Neural crest cell (in vitro differentiated cells): Measurements from ENCODE around the gene RABGAP1L. TPM values are rescaled to one million over a fixed set of nuclear protein-coding genes. Genes with fewer than 3 reads are reported as not detected.

ENCODE experiments used
- DNase-seq: peaks from one replicate; pipeline ENCODE4 v3.0.0; 2021; ENCODE audit warnings: low read depth, mixed read lengths, low spot score
- H3K27ac Mint-ChIP-seq: one replicate; pipeline ENCODE4 v1.8.0; 2021; ENCODE audit warnings: mild to moderate bottlenecking, mixed read lengths; ENCODE audit not compliant: unreplicated experiment
- H3K27me3 Mint-ChIP-seq: 2 replicates; pipeline ENCODE4 v1.8.0; 2021; ENCODE audit warnings: low read depth, mild to moderate bottlenecking, mixed read lengths
- H3K36me3 Mint-ChIP-seq: 2 replicates; pipeline ENCODE4 v1.8.0; 2021; ENCODE audit warnings: low read depth, mild to moderate bottlenecking, mixed read lengths
- H3K4me1 Mint-ChIP-seq: 2 replicates; pipeline ENCODE4 v1.8.0; 2021; ENCODE audit warnings: mixed read lengths
- H3K4me3 Mint-ChIP-seq: one replicate; pipeline ENCODE4 v1.8.0; 2021; ENCODE audit warnings: mild to moderate bottlenecking, mixed read lengths
- H3K9me3 Mint-ChIP-seq: 2 replicates; pipeline ENCODE4 v1.8.0; 2021; ENCODE audit warnings: mixed read lengths
- total RNA-seq: library from RNA; stranded (reverse); gene quantifications from 2 replicates; pipeline ENCODE4 v1.2.1, GENCODE V29; 2021
- TF ChIP-seq, protein P1 (sequence below): fragments of 200-600 bp; sonication (generic); conservative IDR thresholded peaks from 2 replicates; pipeline ENCODE4 v1.5.0; 2021; ENCODE audit warnings: antibody characterized with exemption, mild to moderate bottlenecking

RABGAP1L gene
- total RNA-seq, 1 donor from 2014 or later = 25.6 TPM

DNA sequence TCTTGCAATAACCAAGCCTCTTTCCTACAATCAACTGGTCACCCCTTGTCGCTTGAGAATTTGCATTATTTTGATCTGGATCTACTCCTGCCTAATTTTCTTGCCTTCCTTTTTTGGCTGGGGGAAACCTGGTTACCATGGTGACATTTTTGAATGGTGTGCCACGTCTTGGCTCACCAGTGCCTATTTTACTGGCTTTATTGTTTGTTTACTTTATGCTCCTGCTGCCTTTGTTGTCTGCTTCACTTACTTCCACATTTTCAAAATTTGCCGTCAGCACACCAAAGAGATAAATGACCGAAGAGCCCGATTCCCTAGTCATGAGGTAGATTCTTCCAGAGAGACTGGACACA is 289.2 kb downstream of the RABGAP1L start:
- Mint-ChIP-seq H3K27ac (no peak overlapping the region), H3K4me3 (no peak overlapping the region), H3K36me3 (no peaks in the 10 kb centered on the region), H3K27me3 (no peaks in the 10 kb centered on the region), H3K4me1 (peaks cover 12% of the 10 kb centered on the region), H3K9me3 (no peaks in the 10 kb centered on the region)
- no peak for DNase-seq
- TF ChIP-seq, protein P1, sequence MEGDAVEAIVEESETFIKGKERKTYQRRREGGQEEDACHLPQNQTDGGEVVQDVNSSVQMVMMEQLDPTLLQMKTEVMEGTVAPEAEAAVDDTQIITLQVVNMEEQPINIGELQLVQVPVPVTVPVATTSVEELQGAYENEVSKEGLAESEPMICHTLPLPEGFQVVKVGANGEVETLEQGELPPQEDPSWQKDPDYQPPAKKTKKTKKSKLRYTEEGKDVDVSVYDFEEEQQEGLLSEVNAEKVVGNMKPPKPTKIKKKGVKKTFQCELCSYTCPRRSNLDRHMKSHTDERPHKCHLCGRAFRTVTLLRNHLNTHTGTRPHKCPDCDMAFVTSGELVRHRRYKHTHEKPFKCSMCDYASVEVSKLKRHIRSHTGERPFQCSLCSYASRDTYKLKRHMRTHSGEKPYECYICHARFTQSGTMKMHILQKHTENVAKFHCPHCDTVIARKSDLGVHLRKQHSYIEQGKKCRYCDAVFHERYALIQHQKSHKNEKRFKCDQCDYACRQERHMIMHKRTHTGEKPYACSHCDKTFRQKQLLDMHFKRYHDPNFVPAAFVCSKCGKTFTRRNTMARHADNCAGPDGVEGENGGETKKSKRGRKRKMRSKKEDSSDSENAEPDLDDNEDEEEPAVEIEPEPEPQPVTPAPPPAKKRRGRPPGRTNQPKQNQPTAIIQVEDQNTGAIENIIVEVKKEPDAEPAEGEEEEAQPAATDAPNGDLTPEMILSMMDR = no peak

GRCh38 chr1:174448974-174449373 is 289.7 kb downstream of the RABGAP1L start:
- TF ChIP-seq, protein P1 = no peak
- Mint-ChIP-seq H3K9me3 (no peaks in the 10 kb centered on the region), H3K4me1 (peaks cover 12% of the 10 kb centered on the region), H3K27me3 (no peaks in the 10 kb centered on the region), H3K4me3 (no peak overlapping the region), H3K36me3 (no peaks in the 10 kb centered on the region), H3K27ac (no peak overlapping the region)
- DNase-seq = no peak

- Mint-ChIP-seq H3K27ac (peak overlapping the region; percentile 53), H3K36me3 (no peaks in the 10 kb centered on the region), H3K4me1 (peaks cover 7% of the 10 kb centered on the region), H3K4me3 (no peak overlapping the region), H3K27me3 (no peaks in the 10 kb centered on the region), H3K9me3 (no peaks in the 10 kb centered on the region)
- DNase-seq = no peak
- TF ChIP-seq, protein P1 = no peak
These were observed 292.1 kb downstream of the RABGAP1L start for GRCh38 chr1:174451408-174451807.

- H3K27ac Mint-ChIP-seq = no peak overlapping the region
- no peak overlapping the region for H3K4me3 Mint-ChIP-seq
- H3K27me3 Mint-ChIP-seq = no peaks in the 10 kb centered on the region
- H3K36me3 Mint-ChIP-seq = no peaks in the 10 kb centered on the region
- no peaks in the 10 kb centered on the region for H3K4me1 Mint-ChIP-seq
- no peaks in the 10 kb centered on the region for H3K9me3 Mint-ChIP-seq
- TF ChIP-seq, protein P1 = no peak
- DNase-seq = no peak
These were observed 306.5 kb downstream of the RABGAP1L start for GRCh38 chr1:174465855-174466254.

- no peaks in the 10 kb centered on the region for H3K36me3 Mint-ChIP-seq
- H3K9me3 Mint-ChIP-seq = no peaks in the 10 kb centered on the region
- DNase-seq = no peak
- H3K4me3 Mint-ChIP-seq = no peak overlapping the region
- H3K27me3 Mint-ChIP-seq = no peaks in the 10 kb centered on the region
- no peaks in the 10 kb centered on the region for H3K4me1 Mint-ChIP-seq
- TF ChIP-seq, protein P1 = no peak
- H3K27ac Mint-ChIP-seq = no peak overlapping the region
These were observed 307.3 kb downstream of the RABGAP1L start for GRCh38 chr1:174466607-174467006.

GRCh38 chr1:174469052-174469451 is 309.7 kb downstream of the RABGAP1L start:
- no peaks in the 10 kb centered on the region for H3K36me3 Mint-ChIP-seq
- H3K4me1 Mint-ChIP-seq = no peaks in the 10 kb centered on the region
- TF ChIP-seq, protein P1 = no peak
- no peaks in the 10 kb centered on the region for H3K27me3 Mint-ChIP-seq
- H3K4me3 Mint-ChIP-seq = no peak overlapping the region
- no peaks in the 10 kb centered on the region for H3K9me3 Mint-ChIP-seq
- no peak for DNase-seq
- H3K27ac Mint-ChIP-seq = no peak overlapping the region
